GM19438 (cell line): ENCODE measurements around the gene RBM4B.
"Not testable (repeated sequence)": the region's sequence is repeated elsewhere in the genome, so short reads cannot be mapped to it uniquely, and the experiment has no call there.

Source experiments
- ATAC-seq: cut with Tn5 transposase; IDR thresholded peaks from one replicate; pipeline ENCODE4 v1.9.1; 2021; ENCODE audit warnings: low read depth; ENCODE audit not compliant: unreplicated experiment

RBM4B gene

GRCh38 chr11:66677599-66678375, at the start of gene RBM4B:
RBM4B (minus strand) TSS chr11:66677887; CDS start chr11:66677079, 808 bp downstream.
- ATAC-seq, result peak; percentile 73

GRCh38 chr11:66725647-66726046, 48.0 kb upstream of the RBM4B start:
- ATAC-seq, result no peak

- ATAC-seq, result no peak
Measured at GRCh38 chr11:66725114-66725513, 47.4 kb upstream of the RBM4B start.

GRCh38 chr11:66724167-66724566, 46.5 kb upstream of the RBM4B start:
- ATAC-seq, result not testable (repeated sequence)

GRCh38 chr11:66723693-66724092, 46.0 kb upstream of the RBM4B start:
- ATAC-seq, result no peak

GRCh38 chr11:66722745-66723651, 45.3 kb upstream of the RBM4B start:
- ATAC-seq, result no peak

GRCh38 chr11:66721939-66722338, 44.3 kb upstream of the RBM4B start:
- no peak for ATAC-seq

- no peak for ATAC-seq
Measured at GRCh38 chr11:66720899-66721470, 43.3 kb upstream of the RBM4B start.

- ATAC-seq, result no peak
Measured at GRCh38 chr11:66720223-66720898, 42.7 kb upstream of the RBM4B start.

- no peak for ATAC-seq
Measured at GRCh38 chr11:66719111-66719872, 41.6 kb upstream of the RBM4B start.

GRCh38 chr11:66718320-66718971, 40.8 kb upstream of the RBM4B start:
- ATAC-seq, result no peak

- ATAC-seq, result no peak
Measured at GRCh38 chr11:66717925-66718319, 40.2 kb upstream of the RBM4B start.

GRCh38 chr11:66716996-66717395, 39.3 kb upstream of the RBM4B start:
- ATAC-seq, result no peak

GRCh38 chr11:66715346-66716085, 37.8 kb upstream of the RBM4B start:
- ATAC-seq, result no peak

- ATAC-seq, result no peak
Measured at GRCh38 chr11:66713746-66714480, 36.2 kb upstream of the RBM4B start.

- ATAC-seq, result no peak
Measured at GRCh38 chr11:66710384-66710930, 32.8 kb upstream of the RBM4B start.

- no peak for ATAC-seq
Measured at GRCh38 chr11:66708701-66709100, 31.0 kb upstream of the RBM4B start.

GRCh38 chr11:66708094-66708493, 30.4 kb upstream of the RBM4B start:
- no peak for ATAC-seq
